HG02840 (cell line): ENCODE data around the gene ULBP2.
"Not testable (repeated sequence)": the region's sequence is repeated elsewhere in the genome, so short reads cannot be mapped to it uniquely, and the experiment has no call there.

Experiments used
- ATAC-seq: cut with Tn5 transposase; IDR thresholded peaks from one replicate; pipeline ENCODE4 v1.9.1; 2021; ENCODE audit warnings: mild to moderate bottlenecking, moderate library complexity, moderate number of reproducible peaks; ENCODE audit not compliant: unreplicated experiment, low FRiP score

Gene ULBP2

GRCh38 chr6:149925253-149925973 is 16.4 kb upstream of the ULBP2 start:
- ATAC-seq, result no peak

DNA sequence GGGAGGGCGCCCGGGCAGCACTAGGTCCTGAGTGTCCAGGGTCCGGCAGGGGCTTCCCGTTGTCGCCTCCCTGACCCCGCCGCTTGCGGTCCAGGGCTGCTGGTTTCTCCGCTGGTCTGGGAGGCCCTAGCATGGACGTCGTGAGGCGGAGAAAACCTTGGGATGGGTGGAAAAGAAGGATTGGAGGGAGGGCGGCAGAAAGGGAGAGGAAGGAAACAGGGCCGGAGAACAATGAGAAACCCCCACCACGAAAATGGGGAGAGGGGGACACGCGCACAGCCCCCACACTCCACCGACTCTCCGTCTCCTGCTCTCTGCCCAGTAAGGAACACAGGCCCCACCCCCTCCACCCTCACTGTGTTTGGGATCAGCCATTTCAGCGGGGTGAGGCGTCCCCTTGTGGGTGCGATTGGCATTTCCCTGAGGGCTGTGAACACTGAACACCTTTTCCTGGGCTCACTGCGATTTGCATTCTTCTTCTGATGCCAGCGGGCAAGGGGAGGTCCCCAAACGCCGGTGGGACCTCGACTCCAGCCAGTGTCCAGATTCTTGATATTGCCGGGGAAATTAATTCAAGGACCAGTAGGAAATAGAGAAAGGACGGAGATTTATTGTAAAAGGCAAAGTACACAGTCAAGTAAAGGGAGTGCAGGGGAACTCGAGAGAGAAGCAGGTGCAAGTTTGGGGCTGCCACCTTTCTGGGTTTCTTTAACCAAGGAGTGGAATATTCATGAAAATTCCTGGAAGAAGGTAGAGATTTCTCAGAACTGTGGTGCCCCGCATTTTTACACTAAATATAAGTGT is 15.6 kb upstream of the ULBP2 start:
- ATAC-seq, result no peak

GRCh38 chr6:149927025-149927424 is 14.8 kb upstream of the ULBP2 start:
- ATAC-seq, result not testable (repeated sequence)

- no peak for ATAC-seq
Observed at GRCh38 chr6:149929422-149929821, 12.4 kb upstream of the ULBP2 start.

- ATAC-seq, result no peak
Observed at GRCh38 chr6:149931501-149931900, 10.3 kb upstream of the ULBP2 start.

DNA sequence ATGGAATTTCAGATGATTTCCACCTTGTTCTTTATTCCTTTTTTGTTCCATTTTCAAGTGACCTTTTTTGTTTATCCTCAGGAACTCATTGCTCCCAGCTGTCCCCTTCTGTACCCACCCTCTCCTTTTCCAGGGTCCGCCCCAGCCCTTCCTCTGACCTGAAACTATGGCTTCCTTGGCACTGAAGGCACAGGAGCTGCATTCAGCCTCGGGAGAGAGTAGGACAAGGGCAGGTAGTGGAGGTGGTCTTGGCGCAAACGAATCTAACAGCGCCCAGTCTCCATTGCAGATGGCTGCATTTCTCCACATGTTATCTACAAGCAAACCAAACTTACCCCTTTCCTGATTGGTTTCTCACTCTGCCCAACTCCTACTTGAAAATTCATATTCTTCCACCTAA is 8.8 kb upstream of the ULBP2 start:
- ATAC-seq, result no peak

GRCh38 chr6:149933461-149933860 is 8.4 kb upstream of the ULBP2 start:
- no peak for ATAC-seq

- ATAC-seq, result no peak
Observed at GRCh38 chr6:149934249-149935156, 7.3 kb upstream of the ULBP2 start.

GRCh38 chr6:149935246-149935645 is 6.6 kb upstream of the ULBP2 start:
- no peak for ATAC-seq

- no peak for ATAC-seq
Observed at GRCh38 chr6:149935668-149936067, 6.1 kb upstream of the ULBP2 start.

GRCh38 chr6:149936743-149937142 is 5.1 kb upstream of the ULBP2 start:
- ATAC-seq, result no peak

- ATAC-seq, result not testable (repeated sequence)
Observed at GRCh38 chr6:149938013-149938570, 3.7 kb upstream of the ULBP2 start.

GRCh38 chr6:149938571-149939355 is 3.1 kb upstream of the ULBP2 start:
- peak; percentile 71 for ATAC-seq

GRCh38 chr6:149939356-149939648 is 2.5 kb upstream of the ULBP2 start:
- no peak for ATAC-seq

DNA sequence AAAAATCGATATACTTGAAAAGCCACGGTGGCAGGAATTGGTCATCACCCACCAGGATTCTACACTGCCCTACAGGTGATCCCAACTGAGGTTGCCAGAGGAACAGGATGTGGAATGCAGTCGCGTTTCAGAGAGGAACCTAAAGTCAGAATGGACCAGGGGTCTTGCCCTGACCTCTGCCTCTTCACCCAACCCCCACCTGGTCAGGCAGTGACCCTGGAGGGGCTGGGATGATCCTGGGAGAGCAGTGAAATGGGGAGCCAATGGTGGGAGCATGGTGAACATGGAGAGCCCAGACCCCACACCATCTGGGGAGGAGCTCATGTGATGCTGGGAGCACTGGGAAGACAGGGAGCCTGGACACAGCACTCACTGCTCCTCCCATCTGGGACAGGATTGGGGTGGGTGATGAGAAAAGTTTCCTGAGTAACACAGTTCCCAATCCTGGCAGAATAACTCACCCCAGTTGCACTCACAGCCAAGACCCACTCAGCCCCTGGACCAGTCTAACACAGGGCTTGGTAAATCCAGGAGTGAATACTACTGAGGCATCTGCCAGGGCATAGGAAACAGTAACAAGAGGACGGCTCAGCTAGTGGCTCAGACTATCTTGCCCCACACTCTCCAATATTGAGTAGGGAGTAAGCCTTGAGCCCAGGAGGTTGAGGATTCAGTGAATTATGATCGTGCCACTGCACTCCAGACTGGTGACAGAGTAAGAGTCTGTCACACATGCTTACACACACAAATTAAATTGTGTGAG is 1.7 kb upstream of the ULBP2 start:
- ATAC-seq, result no peak

GRCh38 chr6:149940672-149940982 is 1.2 kb upstream of the ULBP2 start:
- ATAC-seq, result no peak

- no peak for ATAC-seq
Observed at GRCh38 chr6:149942461-149942829, 631 bp downstream of the ULBP2 start.

- ATAC-seq, result not testable (repeated sequence)
Observed at GRCh38 chr6:149943321-149943720, 1.5 kb downstream of the ULBP2 start.

GRCh38 chr6:149945276-149945675 is 3.5 kb downstream of the ULBP2 start:
- not testable (repeated sequence) for ATAC-seq
